Hepatocyte (in vitro differentiated cells): ENCODE results near the gene EPHB6. TPM values are rescaled to one million over a fixed set of nuclear protein-coding genes. Genes with fewer than 3 reads are reported as not detected.

Experiments
- DNase-seq: peaks from one replicate; pipeline ENCODE4 v3.0.0-alpha.2; 2016; ENCODE audit warnings: low spot score
- H2AFZ ChIP-seq: fragments of 200-600 bp; sonication (generic); 2 replicates; pipeline ENCODE4 v1.6.0; 2016; ENCODE audit warnings: antibody characterized with exemption, mild to moderate bottlenecking
- H3K27ac ChIP-seq: fragments of 200-600 bp; sonication (generic); 2 replicates; pipeline ENCODE4 v1.5.1; 2016; ENCODE audit warnings: mild to moderate bottlenecking
- H3K27me3 ChIP-seq: fragments of 200-600 bp; sonication (generic); 2 replicates; pipeline ENCODE4 v1.6.1; 2016
- H3K36me3 ChIP-seq: fragments of 200-600 bp; sonication (generic); replicated peaks from 2 replicates; pipeline ENCODE4 v1.5.1; 2016; ENCODE audit warnings: low read depth; ENCODE audit not compliant: insufficient read depth
- H3K4me1 ChIP-seq: fragments of 200-600 bp; sonication (generic); 2 replicates; pipeline ENCODE4 v1.5.1; 2016; ENCODE audit warnings: mild to moderate bottlenecking, moderate library complexity; ENCODE audit not compliant: insufficient read depth
- H3K4me2 ChIP-seq: fragments of 200-600 bp; sonication (generic); 2 replicates; pipeline ENCODE4 v1.6.0; 2016
- H3K4me3 ChIP-seq: fragments of 200-600 bp; sonication (generic); 2 replicates; pipeline ENCODE4 v1.5.1; 2016; ENCODE audit warnings: mild to moderate bottlenecking
- H3K79me2 ChIP-seq: fragments of 200-600 bp; sonication (generic); 2 replicates; pipeline ENCODE4 v1.6.0; 2017; ENCODE audit warnings: mild to moderate bottlenecking
- H3K9me2 ChIP-seq: fragments of 200-600 bp; sonication (generic); replicated peaks from 2 replicates; pipeline ENCODE4 v1.6.0; 2017; ENCODE audit warnings: mild to moderate bottlenecking; ENCODE audit not compliant: insufficient read depth
- H3K9me3 ChIP-seq: fragments of 200-600 bp; sonication (generic); 2 replicates; pipeline ENCODE4 v1.5.1; 2016; ENCODE audit warnings: low read depth, mild to moderate bottlenecking
- H4K20me1 ChIP-seq: fragments of 200-600 bp; sonication (generic); 2 replicates; pipeline ENCODE4 v1.6.0; 2016; ENCODE audit warnings: mild to moderate bottlenecking; ENCODE audit not compliant: insufficient read depth, poor library complexity, severe bottlenecking
- EZH2 ChIP-seq: fragments of 200-600 bp; sonication (generic); IDR thresholded peaks from 2 replicates; pipeline ENCODE4 v1.6.1; 2016; ENCODE audit warnings: antibody characterized with exemption, mild to moderate bottlenecking, borderline replicate concordance
- EZH2phosphoT487 ChIP-seq: fragments of 200-600 bp; sonication (generic); IDR thresholded peaks from one replicate; pipeline ENCODE4 v1.6.1; 2018; ENCODE audit warnings: antibody characterized with exemption, mild to moderate bottlenecking, low read depth, moderate library complexity; ENCODE audit not compliant: unreplicated experiment, severe bottlenecking
- WGBS: methylation state at CpG from one replicate; pipeline ENCODE4 v1.1.6; 2016; ENCODE audit warnings: low lambda C conversion rate; ENCODE audit errors: missing lambda C conversion rate; 5-methylcytosine and 5-hydroxymethylcytosine counted together
- polyA plus RNA-seq: library from polyadenylated mRNA; unstranded; fragments of >200 nt; fragmentation: Nextera tagmentation; extraction: Ambion mirVana; gene quantifications from 2 replicates; pipeline ENCODE4 v1.2.1, GENCODE V29; 2016
- total RNA-seq: library from RNA; depleted of rRNA; stranded (reverse); fragments of >200 nt; gene quantifications from 2 replicates; pipeline ENCODE4 v1.2.3, GENCODE V29; 2014
- TF ChIP-seq, protein P1 (sequence below): fragments of 200-600 bp; sonication (generic); IDR thresholded peaks from 2 replicates; pipeline ENCODE4 v1.5.1; 2016; ENCODE audit warnings: antibody characterized with exemption, mild to moderate bottlenecking; ENCODE audit not compliant: poor library complexity

Gene EPHB6
- total and polyA plus RNA-seq, 2 experiments from 2014 or later: 14.8 to 29.6 TPM

DNA sequence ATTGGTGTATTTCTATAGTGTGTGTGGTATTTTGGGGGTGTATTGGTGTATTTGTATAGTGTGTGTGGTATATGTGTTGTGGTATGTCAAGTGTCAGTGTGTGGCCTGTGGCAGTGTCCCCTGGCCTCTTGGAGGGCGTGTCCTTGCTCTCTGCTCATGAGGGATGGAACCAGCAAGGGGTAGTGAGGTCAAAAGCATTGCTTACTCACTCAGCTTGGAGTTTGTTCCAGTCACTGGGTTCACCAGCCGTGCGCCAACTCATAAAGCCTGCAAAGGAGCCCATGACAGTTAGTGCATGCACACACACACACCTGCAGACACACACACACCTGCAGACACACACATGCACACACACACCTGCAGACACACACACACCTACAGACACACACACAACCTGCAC lies 34.9 kb downstream of the EPHB6 start:
- H3K4me3 ChIP-seq: no peak overlapping the region
- H3K4me2 ChIP-seq: no peak overlapping the region
- H3K4me1 ChIP-seq: peaks cover 7% of the 10 kb centered on the region
- peak; percentile 48 for DNase-seq
- H3K79me2 ChIP-seq: no peaks in the 10 kb centered on the region
- H4K20me1 ChIP-seq: no peaks in the 10 kb centered on the region
- H3K27me3 ChIP-seq: no peaks in the 10 kb centered on the region
- no peaks in the 10 kb centered on the region for H3K9me2 ChIP-seq
- 59% methylated on average over 3 of the region's 3 CpGs for WGBS
- TF ChIP-seq, protein P1, sequence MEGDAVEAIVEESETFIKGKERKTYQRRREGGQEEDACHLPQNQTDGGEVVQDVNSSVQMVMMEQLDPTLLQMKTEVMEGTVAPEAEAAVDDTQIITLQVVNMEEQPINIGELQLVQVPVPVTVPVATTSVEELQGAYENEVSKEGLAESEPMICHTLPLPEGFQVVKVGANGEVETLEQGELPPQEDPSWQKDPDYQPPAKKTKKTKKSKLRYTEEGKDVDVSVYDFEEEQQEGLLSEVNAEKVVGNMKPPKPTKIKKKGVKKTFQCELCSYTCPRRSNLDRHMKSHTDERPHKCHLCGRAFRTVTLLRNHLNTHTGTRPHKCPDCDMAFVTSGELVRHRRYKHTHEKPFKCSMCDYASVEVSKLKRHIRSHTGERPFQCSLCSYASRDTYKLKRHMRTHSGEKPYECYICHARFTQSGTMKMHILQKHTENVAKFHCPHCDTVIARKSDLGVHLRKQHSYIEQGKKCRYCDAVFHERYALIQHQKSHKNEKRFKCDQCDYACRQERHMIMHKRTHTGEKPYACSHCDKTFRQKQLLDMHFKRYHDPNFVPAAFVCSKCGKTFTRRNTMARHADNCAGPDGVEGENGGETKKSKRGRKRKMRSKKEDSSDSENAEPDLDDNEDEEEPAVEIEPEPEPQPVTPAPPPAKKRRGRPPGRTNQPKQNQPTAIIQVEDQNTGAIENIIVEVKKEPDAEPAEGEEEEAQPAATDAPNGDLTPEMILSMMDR: no peak
- no peak for TF ChIP-seq EZH2phosphoT487
- TF ChIP-seq EZH2: no peak
- no peaks in the 10 kb centered on the region for H3K9me3 ChIP-seq
- H3K27ac ChIP-seq: no peak overlapping the region
- H2AFZ ChIP-seq: no peak overlapping the region
- no peaks in the 10 kb centered on the region for H3K36me3 ChIP-seq

DNA sequence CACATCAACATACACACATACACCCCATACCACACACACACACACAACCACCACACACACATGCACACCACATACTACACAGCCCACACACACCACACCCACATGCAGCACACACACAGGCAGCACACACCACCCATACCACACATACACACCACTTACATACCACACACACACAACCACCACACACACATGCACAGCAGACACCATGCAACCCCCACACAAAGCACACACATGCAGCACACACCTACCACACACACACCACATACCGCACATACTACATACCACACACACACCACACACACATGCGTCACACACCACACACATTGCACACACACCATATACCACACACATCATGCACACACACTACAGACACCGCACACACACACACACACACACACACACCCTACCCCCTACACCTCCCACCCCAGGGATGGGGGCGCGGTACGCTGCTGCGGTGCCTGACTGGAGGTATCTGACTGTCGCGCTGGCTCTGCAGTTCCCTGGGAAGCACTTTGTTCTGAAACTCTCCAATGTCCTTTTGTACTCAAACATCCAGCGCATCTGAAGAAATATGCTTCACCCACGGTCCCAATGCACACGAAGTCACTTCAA lies 36.1 kb downstream of the EPHB6 start:
- 83% methylated on average over 10 of the region's 12 CpGs for WGBS
- no peaks in the 10 kb centered on the region for H3K36me3 ChIP-seq
- TF ChIP-seq, protein P1: no peak
- TF ChIP-seq EZH2phosphoT487 (no peak), EZH2 (no peak)
- no peak overlapping the region for H3K27ac ChIP-seq
- peaks cover 19% of the 10 kb centered on the region for H3K4me1 ChIP-seq
- no peak overlapping the region for H3K4me2 ChIP-seq
- H3K4me3 ChIP-seq: no peak overlapping the region
- H2AFZ ChIP-seq: no peak overlapping the region
- no peaks in the 10 kb centered on the region for H3K9me3 ChIP-seq
- H3K27me3 ChIP-seq: no peaks in the 10 kb centered on the region
- no peak for DNase-seq
- no peaks in the 10 kb centered on the region for H4K20me1 ChIP-seq
- H3K79me2 ChIP-seq: no peaks in the 10 kb centered on the region
- no peaks in the 10 kb centered on the region for H3K9me2 ChIP-seq

GRCh38 chr7:142891490-142892082 lies 36.7 kb downstream of the EPHB6 start:
- H3K27ac ChIP-seq: no peak overlapping the region
- no peak overlapping the region for H2AFZ ChIP-seq
- no peaks in the 10 kb centered on the region for H3K27me3 ChIP-seq
- no peaks in the 10 kb centered on the region for H3K9me3 ChIP-seq
- 90% methylated on average over 9 of the region's 10 CpGs for WGBS
- H3K9me2 ChIP-seq: no peaks in the 10 kb centered on the region
- no peaks in the 10 kb centered on the region for H3K79me2 ChIP-seq
- TF ChIP-seq, protein P1: no peak
- TF ChIP-seq EZH2: no peak
- TF ChIP-seq EZH2phosphoT487: no peak
- no peak for DNase-seq
- H3K4me3 ChIP-seq: no peak overlapping the region
- H3K4me1 ChIP-seq: peaks cover 22% of the 10 kb centered on the region
- no peaks in the 10 kb centered on the region for H3K36me3 ChIP-seq
- H3K4me2 ChIP-seq: no peak overlapping the region
- H4K20me1 ChIP-seq: no peaks in the 10 kb centered on the region
